Measurements from ENCODE around the gene HMCN1.
"Not testable (repeated sequence)": the region's sequence is repeated elsewhere in the genome, so short reads cannot be mapped to it uniquely, and the experiment has no call there.

The HMCN1 gene

DNA sequence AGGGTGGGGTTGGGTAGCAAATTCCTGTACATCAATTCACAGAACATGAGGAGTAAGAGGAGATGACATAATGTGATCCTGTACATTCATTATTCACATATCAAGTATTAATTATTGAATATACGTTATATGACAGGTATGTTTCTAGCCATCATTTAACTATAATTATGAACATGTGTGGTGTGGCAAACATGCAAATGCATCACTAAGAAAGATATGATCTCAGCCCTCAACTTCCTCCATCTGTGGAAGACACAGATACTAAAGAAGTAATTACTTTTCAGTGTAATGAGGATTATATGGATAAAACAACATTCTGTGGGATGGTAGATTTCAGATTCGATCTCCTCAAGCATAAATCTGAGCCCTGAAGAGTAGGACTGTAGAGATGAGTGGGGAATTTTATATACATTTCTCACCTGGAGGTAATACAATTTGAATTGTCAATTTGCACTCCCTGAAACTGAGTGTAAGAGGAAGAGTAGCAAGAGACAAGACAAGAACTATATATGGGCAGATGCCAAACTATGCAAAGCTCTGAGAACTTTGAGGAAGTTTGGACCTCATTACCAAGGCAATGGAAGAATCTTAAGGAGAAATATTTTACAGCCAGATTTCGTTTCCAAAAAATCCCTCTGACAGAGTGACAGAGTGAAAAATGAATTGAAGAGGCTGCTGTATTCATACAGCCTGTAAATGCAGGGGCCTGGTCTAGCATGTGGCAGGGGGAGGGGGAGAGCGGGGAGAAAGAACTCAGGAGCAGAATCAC is 365.3 kb downstream of the HMCN1 start:
- DNase-seq = no peak

DNA sequence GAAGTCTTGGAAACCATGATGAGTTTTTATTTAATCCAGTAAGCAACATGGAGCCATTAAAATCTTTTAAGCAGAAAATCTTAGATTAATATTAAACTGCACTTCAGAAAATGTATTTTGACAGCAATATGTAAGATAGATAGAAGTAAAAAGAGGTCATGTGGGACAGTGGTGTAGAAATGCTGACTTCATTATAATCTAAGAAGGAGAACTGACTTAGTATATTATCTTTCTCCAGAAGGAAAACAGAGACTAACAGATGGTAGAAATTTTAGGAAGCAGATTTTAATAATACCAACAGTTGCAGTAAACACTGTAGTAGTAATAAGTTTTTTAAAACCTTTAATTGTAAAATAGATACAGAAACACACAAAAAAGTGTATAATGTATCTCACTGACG is 367.9 kb downstream of the HMCN1 start:
- no peak for DNase-seq

DNA sequence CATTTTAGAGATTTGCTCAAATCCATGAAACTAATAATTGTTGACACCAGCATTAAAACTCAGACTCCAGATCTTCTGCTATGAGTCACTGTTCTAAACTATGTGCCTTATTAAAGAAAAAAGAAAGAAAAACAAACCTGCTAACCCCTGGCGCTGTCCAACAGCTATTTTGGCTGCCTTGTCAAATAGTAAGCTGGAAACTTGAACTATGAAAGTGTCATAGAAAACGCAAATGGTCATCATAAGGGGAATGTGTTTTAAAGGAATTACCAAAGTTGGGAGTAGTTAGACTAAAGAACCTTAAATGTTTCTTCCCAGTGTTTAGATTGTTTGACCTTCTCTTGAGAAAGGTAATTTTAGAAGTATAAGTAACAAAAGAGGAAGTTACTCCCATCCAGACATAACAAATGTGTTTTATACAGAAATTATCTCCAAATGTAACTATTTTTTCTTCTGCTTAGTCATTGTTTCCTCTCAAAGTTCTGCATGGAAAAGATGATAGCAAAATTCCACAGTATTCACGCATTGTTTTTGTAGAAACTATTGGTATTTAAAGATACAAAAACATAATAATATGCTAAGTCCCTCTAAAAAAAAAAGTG is 368.5 kb downstream of the HMCN1 start:
- DNase-seq = no peak

DNA sequence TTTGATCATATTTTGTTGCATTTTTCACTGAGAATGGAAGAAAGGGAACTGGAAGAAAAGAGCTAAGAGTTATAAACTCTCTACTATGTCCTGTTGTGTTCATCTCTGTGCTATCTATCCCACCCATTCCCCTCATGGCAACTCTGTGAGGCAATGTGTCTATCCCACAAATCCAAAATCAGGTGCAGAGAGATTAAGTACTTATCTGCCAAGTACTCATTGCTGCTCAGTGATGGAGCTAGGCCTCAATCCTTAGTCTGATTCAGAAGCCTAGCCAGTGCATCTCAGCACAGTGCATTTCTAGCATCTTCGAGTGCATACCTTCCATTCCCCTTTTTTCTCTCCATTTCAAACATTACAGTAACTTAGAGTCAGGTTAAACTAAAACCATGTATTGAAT is 370.3 kb downstream of the HMCN1 start:
- no peak for DNase-seq

DNA sequence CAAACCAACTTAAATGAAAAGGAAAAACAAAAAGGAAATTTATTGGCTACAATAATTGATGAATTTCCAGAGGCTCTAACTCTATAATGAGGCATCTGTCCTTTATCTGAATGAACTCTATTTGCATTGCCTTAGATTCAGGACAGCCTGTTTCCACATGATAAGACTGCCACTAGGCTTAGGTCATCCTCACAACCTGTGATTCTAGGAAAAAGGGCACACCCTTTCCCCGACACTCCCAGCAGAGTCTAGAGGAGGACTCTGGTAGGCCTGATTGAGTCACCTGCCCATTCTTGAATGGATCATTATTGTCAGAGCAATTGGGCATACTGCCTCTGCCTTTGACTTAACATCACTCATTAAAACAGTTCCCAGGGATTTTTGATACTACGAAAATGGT is 378.1 kb downstream of the HMCN1 start:
- DNase-seq = no peak

DNA sequence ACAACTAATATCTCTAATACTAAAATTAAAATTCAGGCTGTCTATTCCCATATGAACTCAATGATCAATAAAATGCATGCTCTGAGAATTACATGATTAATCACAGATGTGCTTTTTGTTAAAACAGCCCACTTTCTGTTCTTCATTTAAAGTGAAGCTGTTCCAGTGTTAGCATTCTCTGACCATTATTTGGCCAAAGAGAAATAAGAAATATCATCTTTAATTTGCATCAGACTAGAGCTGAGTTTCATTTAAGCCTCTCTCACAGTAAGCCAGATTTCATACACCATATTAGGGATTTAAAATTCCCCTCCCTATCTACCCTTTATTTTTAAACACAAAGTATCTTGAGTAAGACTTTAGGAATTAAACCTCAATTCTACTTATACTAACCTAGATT is 379.3 kb downstream of the HMCN1 start:
- DNase-seq = no peak

DNA sequence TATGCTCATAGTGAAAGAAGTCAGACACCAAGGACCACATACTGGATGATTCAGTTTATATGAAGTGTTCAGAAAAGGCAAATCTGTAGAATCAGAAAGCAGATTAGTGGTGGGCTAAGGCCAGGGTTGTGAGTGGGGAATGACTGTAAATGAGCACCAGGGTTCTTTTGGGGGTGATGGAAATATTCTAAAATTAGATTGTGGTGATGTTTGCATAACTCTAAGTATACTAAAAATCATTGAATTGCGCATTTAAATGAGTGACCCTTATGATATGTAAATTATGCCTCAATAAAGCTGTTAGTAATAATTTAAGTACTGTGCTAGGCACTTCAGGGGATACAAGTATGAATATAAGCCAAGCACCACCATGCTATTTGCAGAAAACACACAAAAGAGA is 384.5 kb downstream of the HMCN1 start:
- DNase-seq = no peak

DNA sequence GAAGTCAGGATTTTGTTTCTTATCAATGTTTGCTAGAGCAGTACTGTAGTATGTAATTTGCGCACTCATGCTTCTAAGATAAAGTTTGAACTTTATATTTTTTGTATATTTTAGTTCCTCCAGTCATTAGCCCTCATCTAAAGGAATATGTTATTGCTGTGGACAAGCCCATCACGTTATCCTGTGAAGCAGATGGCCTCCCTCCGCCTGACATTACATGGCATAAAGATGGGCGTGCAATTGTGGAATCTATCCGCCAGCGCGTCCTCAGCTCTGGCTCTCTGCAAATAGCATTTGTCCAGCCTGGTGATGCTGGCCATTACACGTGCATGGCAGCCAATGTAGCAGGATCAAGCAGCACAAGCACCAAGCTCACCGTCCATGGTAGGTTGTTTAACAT is 388.6 kb downstream of the HMCN1 start:
- DNase-seq = no peak

DNA sequence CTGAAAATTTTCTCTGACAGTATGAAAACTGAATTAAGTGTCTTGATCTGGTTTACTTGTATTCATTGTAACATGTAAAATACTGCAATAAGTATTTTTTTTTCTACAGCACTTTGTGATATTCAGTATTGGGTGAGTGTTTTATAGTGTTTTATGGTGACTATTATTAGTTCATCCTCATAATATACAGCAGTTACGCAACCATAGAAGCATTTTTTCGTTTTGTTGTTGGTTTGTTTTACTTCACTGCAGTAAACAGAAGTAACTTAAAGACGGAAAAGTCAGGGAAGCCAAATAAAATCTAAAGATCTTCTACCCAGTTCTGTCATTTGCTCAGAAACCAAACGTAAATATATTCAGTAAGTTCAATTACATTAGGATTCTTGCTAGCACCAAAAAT is 390.8 kb downstream of the HMCN1 start:
- no peak for DNase-seq

DNA sequence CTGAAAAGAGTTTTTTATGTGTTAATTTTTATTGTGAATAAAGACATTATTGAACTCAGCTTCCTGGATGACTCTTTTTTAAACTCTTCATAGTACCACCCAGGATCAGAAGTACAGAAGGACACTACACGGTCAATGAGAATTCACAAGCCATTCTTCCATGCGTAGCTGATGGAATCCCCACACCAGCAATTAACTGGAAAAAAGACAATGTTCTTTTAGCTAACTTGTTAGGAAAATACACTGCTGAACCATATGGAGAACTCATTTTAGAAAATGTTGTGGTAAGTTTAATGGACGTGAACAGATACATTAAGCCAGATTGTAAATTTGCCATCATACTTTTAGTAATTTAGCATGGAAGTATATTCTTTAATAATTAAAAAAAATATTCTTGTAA is 391.3 kb downstream of the HMCN1 start:
- DNase-seq = no peak

DNA sequence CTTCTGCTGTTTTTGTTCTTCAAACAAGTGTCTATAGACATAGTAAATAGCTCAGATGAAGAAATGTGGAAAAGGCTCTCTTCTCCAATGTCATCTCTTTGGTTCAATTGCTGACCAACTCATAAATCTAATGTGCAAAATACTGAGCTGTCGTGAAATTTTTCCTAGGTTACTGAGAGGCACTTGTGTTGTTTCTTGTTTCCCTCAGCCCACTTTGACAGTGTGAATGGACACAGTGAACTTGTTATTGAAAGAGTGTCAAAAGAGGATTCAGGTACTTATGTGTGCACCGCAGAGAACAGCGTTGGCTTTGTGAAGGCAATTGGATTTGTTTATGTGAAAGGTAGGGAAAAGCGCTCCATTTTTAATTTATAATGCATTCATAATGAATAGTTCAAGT is 395.6 kb downstream of the HMCN1 start:
- DNase-seq = no peak

DNA sequence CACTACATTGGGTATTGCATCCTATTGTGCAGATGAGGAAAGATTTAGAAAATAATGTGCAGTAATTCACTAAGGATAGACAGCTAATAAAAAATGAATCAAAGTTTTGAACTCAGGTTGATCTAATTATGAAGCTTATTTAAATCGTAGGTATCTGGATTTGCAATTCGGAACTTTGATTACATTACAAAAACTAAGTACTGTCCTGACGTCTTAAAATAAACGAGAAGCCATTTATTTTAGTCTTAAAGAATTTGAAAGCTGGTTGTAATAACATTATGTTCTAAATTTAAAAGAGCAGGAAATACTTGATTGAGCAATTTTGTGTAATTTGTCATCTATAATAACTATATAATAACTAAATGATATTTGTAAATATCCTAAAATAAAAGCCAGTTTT is 404.9 kb downstream of the HMCN1 start:
- no peak for DNase-seq

DNA sequence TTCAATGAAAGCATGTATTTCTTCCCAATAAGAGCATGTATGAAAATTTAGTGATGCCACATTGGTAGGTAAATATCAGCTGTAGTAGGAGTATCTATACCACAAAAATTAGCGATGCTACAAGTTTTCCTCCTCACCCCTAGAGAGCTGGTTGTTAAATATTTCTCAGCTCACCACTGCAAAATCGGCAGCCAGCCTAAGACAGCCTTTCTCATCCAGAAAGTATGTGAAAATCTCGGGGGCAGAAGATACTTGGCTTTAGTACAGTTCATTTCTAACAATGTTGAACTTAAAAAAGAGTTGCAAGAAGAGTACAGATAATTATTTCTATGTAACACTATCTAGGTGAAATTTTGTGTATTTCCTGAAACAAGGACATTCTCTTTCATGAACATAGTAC is 405.5 kb downstream of the HMCN1 start:
- no peak for DNase-seq

DNA sequence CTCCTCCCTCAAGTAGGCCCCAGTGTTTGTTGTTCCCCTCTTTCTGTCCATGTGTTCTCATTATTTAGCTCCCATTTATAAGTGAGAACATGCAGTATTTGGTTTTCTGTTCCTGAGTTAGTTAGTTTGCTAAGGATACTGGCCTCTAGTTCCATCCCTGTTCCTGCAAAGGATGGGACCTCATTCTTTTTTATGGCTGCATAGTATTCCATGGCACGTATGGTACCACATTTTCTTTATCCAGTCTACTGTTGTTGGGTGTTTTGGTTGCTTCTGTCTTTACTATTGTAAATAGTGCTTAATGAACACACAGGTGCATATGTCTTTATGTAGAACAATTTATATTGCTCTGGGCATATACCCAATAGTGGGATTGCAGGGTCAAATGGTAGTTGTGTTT is 408.0 kb downstream of the HMCN1 start:
- DNase-seq = no peak

DNA sequence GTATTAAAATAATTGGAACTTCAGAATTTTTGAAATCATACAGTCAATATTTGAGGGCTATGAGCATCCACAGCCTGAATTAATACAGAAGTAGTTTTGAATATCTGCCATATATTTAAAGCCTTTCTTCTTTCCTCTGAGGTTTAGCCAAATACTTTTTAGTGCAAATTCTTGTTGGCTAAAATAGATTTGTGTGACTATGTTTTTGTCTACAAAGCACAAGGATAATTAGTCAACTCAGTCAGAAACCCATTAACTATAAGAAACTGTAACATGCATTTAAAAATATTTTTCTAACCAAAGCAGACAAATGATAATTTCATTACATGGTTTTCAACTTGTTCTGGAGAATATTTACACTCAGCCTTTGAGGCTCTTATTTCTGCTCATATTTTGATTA is 408.7 kb downstream of the HMCN1 start:
- DNase-seq = no peak

DNA sequence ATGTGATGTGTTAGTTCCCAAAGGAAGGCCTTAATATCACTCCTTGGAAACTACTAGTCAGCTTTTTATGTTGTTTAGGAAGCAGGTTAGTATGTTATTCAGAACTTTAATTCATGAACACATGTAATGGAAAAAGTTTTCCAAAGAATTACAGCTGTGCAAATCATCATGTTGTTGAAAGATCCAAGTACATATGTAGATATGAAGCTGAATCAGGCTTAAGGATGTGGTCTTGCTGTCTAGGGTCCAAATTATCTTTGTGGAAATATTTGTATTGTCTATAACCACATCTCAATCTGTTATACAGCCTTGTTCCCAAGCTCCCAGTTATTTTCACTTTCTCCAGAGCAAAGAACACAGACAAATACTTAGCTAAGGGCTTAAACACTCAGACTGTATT is 409.3 kb downstream of the HMCN1 start:
- DNase-seq = no peak

DNA sequence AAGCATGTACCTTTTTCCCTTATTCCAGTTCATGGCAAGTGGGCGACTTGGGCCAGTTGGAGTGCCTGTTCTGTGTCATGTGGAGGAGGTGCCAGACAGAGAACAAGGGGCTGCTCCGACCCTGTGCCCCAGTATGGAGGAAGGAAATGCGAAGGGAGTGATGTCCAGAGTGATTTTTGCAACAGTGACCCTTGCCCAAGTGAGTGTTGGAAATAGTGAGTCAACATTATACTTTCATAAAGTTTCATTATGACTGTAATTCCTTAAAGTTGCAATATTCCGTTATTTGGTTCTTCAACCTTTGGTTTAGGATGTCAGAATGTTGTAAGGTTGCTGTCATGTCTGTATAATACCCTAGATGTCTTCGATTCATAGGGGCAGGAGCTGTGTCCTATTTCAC is 410.3 kb downstream of the HMCN1 start:
- DNase-seq = no peak

DNA sequence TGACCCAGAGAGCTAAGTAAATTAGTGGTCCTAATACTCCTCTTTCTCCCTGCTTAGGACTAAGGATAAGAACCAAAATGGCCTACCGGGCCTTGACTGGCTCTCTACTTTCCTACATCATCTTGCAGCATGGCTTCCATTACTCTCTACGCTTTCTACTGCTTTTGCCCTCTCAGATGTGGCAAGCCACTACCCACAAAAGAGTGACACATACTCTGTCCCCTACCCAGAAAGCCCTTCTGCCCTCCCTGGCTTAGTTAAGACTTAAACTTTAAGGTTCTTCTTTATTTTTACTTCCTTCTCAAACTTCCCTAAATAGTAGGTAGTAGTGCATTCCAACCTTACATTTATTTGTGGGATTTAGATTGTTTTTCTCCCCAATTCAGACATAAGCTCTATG is 412.8 kb downstream of the HMCN1 start:
- no peak for DNase-seq

DNA sequence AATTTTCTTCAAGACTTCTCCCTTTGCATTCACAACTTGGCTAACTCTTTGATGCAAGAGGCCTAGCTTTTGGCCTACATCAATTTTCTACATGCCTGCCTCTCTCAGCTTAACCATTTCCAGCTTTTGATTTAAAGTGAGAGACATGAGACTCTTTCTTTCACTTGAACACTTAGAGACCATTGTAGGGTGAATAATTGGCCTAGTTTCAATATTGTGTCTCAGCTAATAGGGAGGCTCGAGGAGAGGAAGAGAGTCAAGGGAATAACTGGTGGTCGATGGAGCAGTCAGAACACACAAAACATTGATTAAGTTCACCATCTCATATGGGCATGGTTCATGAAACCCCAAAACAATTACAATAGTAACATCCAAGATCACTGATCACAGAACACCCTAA is 415.4 kb downstream of the HMCN1 start:
- no peak for DNase-seq

DNA sequence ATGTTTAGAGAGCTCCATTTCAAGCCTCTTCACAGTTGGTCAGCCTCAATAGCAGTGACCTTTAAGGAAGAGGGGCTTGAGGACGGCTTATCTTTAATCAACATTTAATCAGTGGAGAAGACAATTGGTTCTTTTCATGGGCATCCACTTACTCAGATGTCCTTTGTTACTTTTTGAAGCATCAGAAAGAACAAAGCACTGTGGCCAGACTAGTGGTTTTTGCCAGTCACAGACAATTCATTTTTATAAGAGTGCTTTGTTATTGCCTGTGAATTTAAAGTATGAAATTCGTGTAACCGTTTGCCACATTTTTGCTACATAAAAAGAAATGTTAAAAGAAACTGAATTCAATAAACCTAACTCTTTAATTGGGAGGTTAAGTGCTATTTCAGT is 418.0 kb downstream of the HMCN1 start:
- no peak for DNase-seq

DNA sequence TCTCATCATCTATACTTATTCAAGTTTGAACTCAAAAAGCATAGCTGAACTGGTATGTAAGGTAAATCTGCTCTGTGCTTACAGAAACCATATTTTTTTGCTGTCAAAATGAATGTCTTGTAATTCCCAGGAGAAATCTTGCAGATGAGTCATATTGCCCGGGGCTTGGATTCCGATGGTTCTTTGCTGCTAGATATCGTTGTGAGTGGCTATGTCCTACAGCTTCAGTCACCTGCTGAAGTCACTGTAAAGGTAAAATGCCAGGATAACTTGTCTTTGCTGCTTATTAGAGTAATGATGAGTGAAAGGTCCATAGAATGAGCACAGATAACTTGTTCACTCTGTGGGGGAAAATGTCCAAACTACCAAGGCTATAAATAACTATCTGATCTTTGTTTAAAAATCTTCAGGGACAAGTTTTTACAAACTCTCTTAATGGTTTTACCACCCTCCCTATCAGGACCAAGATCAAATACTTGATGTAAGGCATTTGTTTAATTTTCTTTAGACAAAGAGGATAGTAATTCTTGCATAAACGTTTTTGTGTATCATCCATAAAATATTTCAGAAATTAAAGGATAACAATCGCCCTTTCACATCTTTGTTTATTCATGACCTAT is 418.5 kb downstream of the HMCN1 start:
- DNase-seq = no peak

DNA sequence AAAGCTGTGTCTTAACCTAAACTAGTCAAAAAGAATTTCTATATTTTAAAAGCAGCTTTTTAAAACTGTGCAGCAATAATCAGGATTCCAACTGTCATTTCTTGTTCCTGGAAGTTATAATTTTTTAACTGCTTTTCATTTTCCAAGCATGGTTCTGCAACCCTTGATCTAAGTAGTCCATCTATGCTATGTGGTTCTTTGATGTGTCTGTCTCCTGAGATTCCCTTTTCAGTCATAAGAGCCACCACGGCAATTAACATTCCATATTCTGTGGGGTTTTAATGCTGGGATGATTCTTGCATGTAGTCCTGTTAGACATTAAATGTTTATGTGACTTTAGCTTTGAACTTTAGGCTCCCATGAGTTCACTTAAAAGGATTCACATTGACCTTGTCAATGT is 420.5 kb downstream of the HMCN1 start:
- DNase-seq = no peak

DNA sequence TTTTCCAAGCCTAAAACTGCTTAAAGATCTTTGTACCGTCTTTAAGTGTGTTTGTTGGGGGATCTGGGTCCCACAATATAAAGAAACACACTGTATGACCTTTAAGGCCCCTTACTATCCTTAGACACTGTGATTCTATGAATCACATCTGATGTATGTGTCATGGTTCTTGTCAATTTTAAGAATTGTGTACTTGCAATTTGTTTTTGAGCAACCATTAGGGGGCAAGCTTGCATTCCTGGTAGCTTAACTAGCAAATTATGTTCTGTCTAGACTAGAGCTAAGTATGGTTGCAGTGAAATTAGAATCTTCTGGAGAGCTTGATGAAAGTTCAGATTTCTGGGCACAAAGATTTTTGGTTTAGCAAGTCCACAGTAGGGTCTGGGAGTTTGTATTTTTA is 421.4 kb downstream of the HMCN1 start:
- DNase-seq = no peak

DNA sequence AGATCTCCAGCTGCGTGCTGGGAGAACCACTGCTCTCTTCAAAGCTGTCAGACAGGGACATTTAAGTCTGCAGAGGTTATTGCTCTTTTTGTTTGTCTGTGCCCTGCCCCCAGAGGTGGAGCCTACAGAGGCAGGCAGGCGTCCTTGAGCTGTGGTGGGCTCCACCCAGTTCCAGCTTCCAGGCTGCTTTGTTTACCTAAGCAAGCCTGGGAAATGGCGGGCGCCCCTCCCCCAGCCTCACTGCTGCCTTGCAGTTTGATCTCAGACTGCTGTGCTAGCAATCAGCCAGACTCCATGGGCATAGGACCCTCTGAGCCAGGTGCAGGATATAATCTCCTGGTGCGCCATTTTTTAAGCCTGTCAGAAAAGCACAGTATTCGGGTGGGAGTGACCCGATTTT is 428.7 kb downstream of the HMCN1 start:
- DNase-seq = not testable (repeated sequence)

DNA sequence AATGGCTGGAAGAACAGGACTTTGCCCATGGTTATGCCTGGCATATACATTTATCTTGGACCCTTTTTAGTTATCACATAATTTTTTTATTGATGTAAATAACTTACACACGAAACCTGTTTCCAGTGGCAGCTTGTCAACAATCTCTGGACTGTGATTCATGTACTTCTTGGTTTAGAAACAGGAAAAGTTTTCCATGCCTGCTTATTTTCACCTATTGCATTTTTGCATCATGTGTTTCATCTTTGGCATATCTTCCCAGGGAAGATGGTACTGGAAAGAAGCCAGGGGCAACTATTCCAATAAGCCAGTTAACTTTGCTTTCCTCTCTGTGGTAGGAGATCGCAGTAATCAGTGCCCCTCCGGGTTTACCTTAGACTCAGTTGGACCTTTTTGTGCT is 430.6 kb downstream of the HMCN1 start:
- DNase-seq = no peak
